GM21737 (cell line): ENCODE measurements around the gene RPL9.
"Not testable (repeated sequence)": the region's sequence is repeated elsewhere in the genome, so short reads cannot be mapped to it uniquely, and the experiment has no call there.

Experiments
- ATAC-seq: cut with Tn5 transposase; IDR thresholded peaks from one replicate; pipeline ENCODE4 v1.9.1; 2021; ENCODE audit warnings: mild to moderate bottlenecking, moderate library complexity; ENCODE audit not compliant: unreplicated experiment

RPL9 gene

DNA sequence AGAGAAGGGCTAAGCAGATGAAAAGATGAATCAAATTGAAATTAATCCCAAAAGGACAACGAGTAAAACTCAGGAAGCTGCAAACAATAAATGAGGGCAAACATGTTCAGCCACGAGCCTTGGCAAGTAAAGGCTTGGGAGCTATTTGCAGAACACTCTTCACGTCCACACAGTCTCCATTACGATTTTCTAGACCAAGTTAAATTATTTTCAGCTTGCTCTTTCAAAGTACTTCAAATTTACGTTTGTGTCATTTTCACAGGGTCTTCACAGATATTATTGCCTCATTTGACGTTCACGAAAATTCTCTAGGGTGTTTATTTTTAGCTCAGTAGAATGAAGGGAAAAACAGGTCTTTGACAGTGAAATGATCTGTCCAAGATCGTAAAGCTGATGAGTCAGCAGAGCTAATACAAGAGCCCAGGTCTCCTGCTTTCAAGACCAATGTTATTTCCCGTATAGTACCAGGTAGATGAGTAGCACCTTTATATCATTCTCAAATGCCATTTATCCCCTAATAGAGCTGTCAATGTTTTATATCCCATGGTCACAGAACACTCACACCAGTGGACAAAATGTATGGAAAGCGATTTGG, 31.1 kb downstream of the RPL9 start:
- ATAC-seq = no peak

DNA sequence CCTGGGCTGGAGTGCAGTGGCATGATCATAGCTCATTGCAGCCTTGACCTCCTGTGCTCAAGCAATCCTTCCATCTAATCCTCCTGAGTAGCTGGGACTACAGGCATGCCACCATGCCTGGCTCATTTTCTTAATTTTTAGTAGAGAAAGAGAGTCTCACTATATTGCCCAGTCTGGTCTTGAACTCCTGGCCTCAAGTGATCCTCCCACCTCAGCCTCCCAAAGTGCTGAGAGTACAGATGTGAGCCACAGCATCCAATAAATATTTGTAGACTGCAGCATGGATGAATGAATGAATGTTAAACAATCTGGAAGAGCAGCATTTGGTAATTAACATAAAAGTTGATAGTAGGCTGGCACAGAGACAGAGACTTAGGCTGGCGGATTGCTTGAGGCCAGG, 32.0 kb downstream of the RPL9 start:
- ATAC-seq = no peak

DNA sequence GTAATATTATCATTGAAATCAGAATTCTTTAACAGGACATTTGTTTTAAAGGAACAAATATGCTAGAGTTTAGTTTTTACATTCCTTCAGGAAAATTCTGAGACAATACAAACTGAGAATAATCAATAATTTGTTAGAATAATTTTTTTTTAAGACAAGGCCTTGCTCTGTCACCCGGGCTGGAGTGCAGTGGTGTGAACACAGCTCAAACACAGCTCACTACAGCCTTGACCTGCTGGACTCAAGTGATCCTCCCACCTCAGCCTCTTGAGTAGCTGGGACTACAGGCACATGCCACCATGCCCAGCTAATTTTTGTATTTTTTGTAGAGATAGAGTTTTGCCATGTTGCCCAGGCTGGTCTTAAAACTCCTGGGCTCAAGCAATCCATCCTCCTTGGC, 33.4 kb downstream of the RPL9 start:
- ATAC-seq = not testable (repeated sequence)

DNA sequence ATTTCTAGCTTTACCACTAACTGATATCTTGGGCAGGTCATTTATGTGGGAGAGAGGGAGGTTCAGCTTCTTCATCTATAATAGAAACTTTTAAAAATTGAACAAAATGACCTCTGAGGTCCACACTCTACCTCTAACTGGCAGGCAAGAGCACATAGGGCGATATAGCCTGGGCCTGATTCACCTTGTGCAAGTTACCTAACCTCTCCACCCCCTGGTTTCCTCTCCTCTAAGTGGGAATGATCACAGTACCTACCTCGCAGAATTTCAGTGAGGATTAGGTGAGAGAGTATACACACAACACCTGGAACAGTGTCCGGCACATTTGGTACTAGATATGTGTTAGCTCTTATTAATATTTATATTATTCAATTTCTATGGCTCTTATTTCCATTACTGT, 36.5 kb downstream of the RPL9 start:
- ATAC-seq = no peak

DNA sequence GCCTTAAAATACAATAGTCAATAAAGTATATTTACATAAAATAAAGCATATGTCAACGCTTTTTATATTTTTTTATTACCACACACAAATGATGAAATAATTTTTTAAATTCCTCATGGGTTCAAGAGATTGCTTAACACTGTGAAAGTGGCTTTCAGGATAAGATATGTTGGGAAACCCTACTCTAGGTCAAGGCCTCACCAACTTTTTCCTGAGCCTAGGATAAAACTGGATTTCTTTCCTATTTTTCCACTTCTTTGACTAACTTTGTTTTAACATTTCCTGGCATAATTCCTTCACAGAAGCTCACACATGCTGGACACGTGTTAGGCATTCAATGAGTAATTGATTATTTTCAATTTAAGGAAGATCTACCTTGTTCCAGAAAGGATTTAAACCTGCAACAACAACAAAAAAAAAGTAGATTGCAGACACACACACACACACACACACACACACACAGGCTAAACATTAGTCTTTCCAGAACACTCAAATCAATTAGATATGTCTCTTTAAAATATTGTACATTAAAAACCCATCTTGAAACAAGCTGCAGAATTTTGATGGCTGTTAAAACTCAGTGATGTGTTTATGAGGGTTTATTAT, 42.9 kb downstream of the RPL9 start:
- ATAC-seq = no peak

DNA sequence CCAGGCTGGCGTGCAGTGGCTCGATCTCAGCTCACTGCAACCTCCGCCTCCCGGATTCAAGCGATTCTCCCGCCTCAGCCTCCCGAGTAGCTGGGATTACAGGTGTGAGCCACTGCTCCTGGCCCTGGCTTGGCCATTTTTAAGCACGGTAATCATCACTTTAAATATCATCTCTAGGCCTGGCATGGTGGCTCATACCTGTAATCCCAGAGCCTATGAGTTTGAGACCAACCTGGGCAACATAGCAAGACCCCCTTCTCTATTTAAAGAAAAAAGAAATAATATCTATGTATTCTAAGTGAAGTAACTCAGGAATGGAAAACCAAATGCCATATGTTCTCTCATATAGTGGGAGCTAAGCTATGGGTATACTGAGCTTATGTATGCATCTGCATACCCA, 47.2 kb downstream of the RPL9 start:
- ATAC-seq = not testable (repeated sequence)

DNA sequence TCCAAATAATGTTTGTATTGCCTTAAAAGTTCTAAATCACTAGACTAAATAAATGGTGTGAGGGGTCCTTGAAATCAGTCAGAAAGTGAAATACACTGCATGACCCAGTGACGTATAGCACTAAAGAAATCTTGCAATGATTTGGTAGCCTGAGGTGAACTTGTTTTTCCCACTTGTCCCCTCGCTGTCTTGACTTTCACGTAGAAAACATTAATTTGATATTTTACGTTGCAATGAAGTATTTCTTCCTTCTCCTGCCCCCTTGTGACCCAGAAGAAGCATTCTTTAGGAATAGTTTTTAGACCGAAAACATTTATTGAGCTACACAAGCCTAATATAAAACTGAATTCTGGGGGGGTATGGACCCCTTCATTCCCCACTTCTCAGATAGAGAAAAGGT, 48.3 kb downstream of the RPL9 start:
- no peak for ATAC-seq

DNA sequence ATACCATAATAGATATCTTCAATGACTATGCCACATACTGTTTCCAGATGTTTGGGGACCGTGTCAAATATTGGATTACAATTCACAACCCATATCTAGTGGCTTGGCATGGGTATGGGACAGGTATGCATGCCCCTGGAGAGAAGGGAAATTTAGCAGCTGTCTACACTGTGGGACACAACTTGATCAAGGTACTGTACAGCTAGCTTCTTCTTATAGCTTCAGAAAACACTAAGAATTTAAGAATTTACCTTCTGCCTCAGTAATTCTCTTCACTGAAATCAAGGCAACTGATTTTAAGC, 51.2 kb downstream of the RPL9 start:
- no peak for ATAC-seq

DNA sequence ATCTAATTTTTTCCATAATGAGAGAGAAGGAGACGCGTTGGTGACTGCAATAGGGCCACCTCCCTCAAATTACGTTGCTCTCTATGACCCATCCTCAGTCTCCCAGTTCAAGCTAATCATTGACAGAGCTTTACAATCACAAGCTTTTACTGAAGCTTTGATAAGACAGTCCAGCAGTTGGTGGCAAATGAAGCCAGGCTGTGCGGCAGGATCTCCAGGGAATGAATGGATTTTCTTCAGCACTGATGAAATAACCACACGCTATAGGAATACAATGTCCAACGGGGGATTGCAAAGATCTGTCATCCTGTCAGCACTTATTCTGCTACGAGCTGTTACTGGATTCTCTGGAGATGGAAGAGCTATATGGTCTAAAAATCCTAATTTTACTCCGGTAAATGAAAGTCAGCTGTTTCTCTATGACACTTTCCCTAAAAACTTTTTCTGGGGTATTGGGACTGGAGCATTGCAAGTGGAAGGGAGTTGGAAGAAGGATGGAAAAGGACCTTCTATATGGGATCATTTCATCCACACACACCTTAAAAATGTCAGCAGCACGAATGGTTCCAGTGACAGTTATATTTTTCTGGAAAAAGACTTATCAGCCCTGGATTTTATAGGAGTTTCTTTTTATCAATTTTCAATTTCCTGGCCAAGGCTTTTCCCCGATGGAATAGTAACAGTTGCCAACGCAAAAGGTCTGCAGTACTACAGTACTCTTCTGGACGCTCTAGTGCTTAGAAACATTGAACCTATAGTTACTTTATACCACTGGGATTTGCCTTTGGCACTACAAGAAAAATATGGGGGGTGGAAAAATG, 51.7 kb downstream of the RPL9 start, which contains the start of gene KLB:
Gene KLB, plus strand, starts transcription at position 168 of the 821 bp plus-strand sequence. Its CDS starts 20 bp downstream, at position 188.
- ATAC-seq = no peak
